GM19193 (cell line): ENCODE measurements around the gene LIX1L.

Experiments used
- POLR2A ChIP-seq: IDR thresholded peaks from 4 replicates; pipeline ENCODE4 v1.6.1; 2011; ENCODE audit not compliant: insufficient read depth, insufficient read length; ENCODE audit errors: extremely low read depth

Gene LIX1L

DNA sequence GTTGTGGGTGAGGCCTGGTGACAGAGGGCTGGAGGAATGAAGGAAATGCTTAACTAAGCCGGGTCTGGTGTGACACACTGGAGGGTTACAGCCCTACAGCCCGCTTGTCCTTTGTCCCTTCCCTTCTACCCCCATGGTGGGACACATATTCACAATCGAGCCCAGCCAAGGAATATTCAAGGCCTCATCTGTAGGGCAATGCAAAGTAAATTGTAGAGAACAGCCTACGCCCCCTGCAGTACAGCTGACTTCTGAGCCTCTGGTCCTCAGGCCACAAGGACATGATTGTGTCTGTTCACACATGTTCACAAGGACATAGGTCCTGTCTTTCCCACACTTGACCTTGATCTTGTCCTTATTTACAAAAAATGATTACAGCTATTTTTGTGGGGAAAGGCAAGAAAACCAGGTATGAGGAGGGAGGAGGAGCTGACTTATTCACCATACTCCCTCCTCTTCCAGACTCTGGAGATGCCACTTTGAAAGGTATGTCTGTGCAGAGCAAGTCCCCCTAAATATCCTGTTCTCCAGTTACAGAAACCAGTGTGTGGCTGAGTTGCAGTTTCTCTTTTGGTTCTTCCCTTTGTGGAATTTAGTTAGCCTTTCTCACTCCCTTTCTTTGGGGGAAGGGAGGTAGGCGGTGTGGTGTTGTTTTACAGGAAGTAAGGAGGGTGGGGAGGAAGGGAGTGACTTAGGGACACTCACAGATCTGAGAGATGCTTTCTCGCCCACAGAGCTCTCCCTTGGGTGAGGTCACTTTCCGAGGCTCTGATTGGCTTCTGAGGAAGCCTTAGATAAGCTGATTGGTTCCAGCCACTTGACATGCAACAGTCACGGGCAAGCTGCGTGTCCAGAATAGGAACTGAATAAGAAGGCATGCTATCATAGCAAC is 21.3 kb upstream of the LIX1L start:
- TF ChIP-seq POLR2A, result no peak

- TF ChIP-seq POLR2A, result no peak
These were observed 20.6 kb upstream of the LIX1L start for GRCh38 chr1:145978471-145978853.

GRCh38 chr1:145977486-145978470 is 20.0 kb upstream of the LIX1L start:
- TF ChIP-seq POLR2A, result no peak

GRCh38 chr1:145977016-145977415 is 19.2 kb upstream of the LIX1L start:
- TF ChIP-seq POLR2A, result no peak

DNA sequence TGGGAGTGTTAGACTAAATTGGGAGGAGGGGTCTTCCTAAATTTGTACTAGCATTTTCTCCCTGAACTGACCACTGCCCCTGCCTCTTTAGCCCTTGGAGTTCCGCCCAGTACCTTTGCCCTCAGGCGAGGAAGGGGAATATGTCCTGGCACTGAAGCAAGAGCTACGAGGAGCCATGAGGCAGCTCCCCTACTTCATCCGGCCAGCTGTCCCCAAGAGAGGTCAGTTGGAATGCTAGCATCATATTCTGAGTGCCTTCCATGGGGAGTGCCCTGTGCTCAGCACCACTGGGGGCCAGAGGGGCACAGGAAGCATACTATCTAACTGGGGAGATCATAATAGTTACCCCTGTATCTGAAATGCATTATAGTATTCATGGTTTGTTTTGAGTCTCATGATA is 17.4 kb upstream of the LIX1L start:
- TF ChIP-seq POLR2A, result no peak

DNA sequence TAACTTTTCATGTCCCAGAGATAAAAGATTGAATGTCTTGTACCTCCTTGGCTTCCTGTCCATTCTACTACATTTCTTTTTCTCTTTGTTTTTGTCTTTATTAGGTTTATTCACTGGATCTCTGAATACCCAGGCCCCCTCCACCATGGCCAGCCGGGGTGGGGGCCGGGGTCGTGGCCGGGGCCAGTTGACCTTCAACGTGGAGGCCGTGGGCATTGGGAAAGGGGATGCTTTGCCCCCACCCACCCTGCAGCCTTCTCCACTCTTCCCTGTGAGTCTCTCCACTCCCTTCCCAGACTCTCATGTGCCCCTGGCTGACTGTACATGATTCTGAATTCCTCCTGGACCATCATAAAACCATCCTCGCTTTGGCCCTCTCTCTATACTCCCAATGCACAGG is 16.9 kb upstream of the LIX1L start:
- TF ChIP-seq POLR2A, result no peak

- no peak for TF ChIP-seq POLR2A
These were observed 14.8 kb upstream of the LIX1L start for GRCh38 chr1:145972580-145972979.

GRCh38 chr1:145967288-145967687 is 9.5 kb upstream of the LIX1L start:
- no peak for TF ChIP-seq POLR2A

DNA sequence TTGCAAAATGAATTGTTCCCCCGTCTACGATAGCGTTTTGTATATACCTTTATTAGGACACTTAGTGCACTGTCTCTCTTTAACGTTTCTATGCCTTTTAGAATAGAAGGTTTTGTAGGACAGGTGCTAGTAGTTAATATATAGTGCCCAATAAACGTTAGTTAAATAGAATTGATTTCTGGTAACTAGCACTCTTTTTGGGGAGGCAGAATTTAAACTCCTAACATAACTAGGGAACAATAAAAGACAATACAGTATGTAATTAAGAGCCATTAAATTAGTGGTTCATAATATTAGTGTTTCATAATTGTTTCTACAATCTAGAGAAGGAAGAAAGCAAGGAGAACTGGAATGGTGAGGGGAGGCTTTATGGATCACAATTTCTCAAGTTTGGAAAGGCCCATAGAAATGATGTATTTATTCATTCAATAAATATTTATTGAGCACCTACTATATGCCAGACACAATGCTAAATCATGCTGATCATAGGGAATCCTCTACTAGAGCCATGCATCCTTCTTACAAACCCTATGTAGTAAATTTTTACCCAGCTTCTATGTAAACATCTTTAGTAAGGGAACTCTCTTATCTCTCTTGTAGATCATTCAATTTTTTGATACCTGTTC is 7.4 kb upstream of the LIX1L start:
- TF ChIP-seq POLR2A, result no peak

GRCh38 chr1:145964328-145965118 is 6.7 kb upstream of the LIX1L start, which contains the start of the genes ANKRD34A and POLR3GL:
Gene ANKRD34A, minus strand, starts transcription at chr1:145964575. Its CDS starts 2,816 bp downstream, at chr1:145961759.
Gene POLR3GL, plus strand, starts transcription at chr1:145964690. Its CDS starts 10,176 bp downstream, at chr1:145974866.
- peak; percentile 92 for TF ChIP-seq POLR2A

- TF ChIP-seq POLR2A, result no peak
These were observed 5.6 kb upstream of the LIX1L start for GRCh38 chr1:145963265-145964019.

DNA sequence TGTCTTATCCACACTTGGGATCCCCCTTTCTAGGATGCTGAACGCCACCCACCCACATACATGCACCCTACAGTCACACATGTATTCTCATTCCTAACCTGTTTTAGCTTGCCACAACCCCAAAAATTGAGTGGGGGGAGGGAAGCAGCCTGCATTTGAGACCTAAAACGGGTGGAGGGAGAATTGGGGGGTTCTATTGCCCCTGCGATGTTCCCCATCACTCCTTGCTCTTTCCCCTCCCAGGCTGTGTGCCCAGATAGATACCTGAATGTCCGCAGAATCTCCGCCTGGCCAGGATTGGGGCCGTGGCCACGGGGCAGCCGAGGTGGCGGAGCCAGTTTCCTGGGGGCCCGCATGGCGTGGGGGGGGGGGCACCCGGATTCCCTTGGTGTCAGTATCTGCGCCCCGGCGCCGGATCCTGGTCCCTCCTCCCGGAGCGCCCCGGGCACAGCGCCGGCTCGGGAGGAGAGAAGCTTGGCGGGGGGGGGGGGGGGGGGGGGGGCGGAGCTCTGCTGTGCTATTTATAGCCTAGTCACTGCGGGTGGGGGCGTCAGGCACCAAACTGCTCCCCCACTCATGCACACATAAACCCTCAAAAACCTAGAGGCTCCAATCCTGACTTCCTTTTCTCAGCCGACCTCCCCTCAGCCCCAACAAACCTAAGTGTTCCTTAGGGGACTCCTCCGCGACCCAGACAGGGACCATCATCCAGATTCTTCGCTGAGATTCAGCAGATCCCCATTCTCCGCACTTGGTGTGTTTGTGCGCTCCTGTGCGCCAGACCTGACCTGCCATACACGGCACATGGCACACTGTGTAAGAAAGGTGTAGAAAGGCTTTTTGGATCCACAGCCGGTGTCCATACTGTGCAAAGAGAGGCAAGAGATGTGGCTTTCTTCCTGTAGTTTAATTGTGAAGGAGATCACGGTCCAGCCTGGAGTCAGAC is 4.6 kb upstream of the LIX1L start:
- no peak for TF ChIP-seq POLR2A

DNA sequence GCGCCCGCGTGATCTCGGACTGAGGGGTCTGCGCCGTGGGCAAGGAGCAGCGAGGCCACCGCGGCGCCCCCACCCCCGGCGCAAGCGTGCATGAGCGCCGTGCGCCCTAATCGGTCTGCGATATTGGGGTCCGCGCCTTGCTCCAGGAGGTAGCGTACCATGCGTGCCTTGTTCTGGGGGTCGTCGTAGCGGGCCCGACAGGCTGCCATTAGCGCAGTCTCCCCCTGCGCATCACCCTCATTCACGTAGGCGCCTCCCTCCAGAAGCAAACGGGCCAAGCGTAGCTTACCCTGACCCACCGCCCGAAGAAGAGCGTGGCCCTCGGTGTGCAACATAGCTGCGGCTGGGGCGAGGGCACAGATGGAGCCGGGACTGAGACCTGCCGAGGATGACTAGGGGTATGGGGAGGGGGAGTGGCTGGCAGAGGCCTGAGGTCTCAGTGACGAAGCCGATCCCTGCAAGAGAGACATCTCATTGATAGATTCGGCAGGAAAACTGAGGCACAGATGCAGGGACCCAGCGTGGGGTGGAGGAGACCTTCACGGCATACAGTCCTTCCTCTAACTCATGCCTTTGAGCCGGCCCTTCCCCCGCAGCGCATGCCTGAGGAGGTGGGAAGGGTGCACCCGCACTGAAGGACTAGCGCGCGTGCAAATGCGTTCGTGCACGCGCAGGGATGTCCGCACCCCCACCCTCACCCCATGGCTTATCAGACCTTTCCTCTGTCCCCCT is 3.8 kb upstream of the LIX1L start:
- TF ChIP-seq POLR2A, result no peak
